Stimulated activated CD4-positive, alpha-beta T cell treated with anti-CD3 and anti-CD28 coated beads, Interleukin-12 subunit alpha, Interleukin-12 subunit beta, amount 100 ng/mL, for 4 hours (primary cell): Measurements from ENCODE around the gene TMED4.
"Not testable (repeated sequence)": the region's sequence is repeated elsewhere in the genome, so short reads cannot be mapped to it uniquely, and the experiment has no call there.

Source experiments
- DNase-seq: peaks from one replicate; pipeline ENCODE4 v3.0.0-alpha.2; 2020

Gene TMED4

GRCh38 chr7:44568771-44569560, 13.1 kb downstream of the TMED4 start:
- no peak for DNase-seq

GRCh38 chr7:44567884-44568283, 14.1 kb downstream of the TMED4 start:
- DNase-seq: no peak

- DNase-seq: no peak
Measured at GRCh38 chr7:44566680-44567079, 15.4 kb downstream of the TMED4 start.

DNA sequence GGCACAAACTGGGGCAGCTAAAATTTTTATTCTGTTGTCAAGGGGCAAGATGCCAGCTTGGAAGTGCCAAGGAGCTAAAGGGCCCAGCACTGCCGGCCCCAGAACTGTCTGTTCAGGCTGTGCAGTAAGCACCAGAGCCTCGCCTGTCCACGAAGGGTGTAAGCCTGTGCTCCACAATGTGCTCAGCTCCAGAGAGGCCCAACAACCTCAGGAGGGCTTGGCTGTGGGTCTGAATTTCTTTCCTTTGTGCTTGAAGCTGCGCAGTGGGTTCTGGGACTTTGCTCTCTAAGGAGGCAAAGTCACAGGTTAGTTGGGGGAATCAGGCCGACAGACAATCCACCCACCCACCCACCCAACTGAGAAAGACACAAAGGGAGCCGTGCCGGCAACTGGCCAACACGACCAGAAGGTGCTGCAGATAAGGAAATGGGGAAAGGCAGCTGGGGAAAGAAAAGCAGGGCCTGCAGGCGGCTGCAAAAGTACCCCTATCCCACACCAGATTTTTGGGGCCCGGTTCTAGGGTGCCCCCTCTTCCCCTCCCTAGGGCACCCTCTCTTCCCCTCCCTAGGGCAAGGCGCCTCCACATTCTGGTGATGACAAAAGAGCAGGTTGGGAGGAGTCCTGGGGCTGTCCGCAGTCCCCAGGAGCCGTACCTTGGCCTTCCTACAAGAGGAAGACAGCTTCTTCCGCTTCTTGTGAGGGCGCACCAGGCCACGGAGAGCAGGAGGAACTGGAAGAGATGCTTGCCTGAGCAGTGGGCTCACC, 16.1 kb downstream of the TMED4 start:
- no peak for DNase-seq

- peak; percentile 60 for DNase-seq
Measured at GRCh38 chr7:44565097-44565794, 16.8 kb downstream of the TMED4 start.

GRCh38 chr7:44564606-44565005, 17.4 kb downstream of the TMED4 start:
- DNase-seq: no peak

DNA sequence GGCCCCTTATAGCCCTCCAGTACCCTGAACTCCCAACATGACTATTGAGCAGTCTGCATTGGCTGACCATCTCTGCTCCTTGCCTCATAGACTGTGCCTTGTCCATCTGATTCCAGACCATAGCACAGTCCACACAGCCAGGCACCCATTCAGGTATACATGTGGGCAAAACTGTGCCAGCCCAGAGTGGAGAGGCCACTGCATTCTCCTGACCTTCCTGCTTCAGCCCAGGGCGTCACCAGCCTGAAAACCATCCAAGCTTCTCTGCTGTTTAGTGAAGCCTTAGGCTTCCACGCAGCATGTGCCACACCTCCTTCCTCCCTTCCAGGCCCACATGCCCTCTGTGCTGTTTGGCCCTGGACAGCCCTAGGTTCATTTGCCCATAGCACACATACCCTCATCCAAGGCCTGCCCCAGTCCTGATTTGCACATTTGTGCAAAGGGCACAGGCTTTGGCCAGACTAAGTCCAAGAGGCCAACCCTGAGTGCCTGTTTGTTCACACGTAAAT, 18.8 kb downstream of the TMED4 start:
- DNase-seq: no peak

GRCh38 chr7:44562622-44562962, 19.4 kb downstream of the TMED4 start:
- not testable (repeated sequence) for DNase-seq

GRCh38 chr7:44561962-44562621, 19.9 kb downstream of the TMED4 start:
- DNase-seq: no peak

GRCh38 chr7:44561481-44561880, 20.6 kb downstream of the TMED4 start:
- DNase-seq: no peak

DNA sequence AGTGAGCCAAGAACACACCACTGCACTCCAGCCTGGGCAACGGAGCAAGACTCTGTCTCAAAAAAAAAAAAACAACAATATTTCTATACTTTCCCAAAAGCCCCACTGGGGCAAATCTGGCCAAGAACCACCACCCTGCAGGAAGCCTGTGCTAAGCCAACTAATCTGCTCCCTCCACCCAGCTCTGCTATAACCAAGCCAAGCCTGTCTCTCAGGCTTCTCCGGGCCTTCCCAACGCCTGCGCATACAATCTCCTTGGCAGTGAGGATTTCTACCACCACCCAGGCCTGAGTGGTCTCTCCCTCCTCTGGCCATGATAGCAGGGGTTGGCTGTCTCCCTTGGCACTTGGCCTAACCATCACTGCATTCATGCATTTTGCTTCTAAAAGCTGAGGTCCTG, 22.5 kb downstream of the TMED4 start:
- no peak for DNase-seq

DNA sequence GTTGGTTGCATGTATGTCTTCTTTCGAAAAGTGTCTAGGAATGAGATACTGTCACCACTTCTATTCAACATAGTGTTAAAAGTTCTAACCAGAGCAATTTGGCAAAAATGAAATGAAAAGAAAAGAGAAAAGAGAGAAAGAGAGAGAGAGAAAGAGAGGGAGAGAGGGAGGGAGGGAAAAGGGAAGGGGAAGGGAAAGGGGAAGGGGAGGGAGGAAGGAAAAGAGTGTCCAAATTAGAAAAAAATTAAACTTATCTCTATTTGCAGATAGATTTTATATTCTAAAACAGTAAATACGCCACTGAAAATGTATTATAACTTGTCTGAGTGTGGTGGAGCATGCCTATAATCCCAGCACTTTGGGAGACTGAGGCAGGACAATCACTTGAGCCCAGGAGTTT, 24.5 kb downstream of the TMED4 start:
- DNase-seq: no peak

- no peak for DNase-seq
Measured at GRCh38 chr7:44555350-44555749, 26.7 kb downstream of the TMED4 start.

DNA sequence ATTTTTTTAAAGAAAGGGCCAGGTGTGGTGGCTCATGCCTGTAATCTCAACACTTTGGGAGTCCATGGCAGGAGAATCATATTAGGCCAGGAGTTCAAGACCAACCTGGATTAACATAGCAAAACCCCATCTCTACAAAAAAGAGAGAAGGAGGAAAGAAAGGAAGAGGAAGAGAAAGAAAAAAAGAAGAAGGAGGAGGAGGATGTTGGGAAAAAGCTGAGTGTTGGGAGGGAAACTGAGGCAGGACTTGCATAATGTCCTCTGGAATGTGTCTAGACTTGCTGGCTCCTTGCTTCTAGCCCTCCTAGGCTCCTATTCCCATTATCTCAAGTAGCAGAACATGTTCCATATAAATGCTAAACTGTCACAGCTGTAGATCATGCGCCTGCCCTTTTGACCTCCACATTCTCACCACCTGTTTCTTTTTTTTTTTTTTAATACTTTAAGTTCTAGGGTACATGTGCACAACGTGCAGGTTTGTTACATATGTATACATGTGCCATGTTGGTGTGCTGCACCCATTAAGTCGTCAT, 29.5 kb downstream of the TMED4 start:
- DNase-seq: not testable (repeated sequence)

DNA sequence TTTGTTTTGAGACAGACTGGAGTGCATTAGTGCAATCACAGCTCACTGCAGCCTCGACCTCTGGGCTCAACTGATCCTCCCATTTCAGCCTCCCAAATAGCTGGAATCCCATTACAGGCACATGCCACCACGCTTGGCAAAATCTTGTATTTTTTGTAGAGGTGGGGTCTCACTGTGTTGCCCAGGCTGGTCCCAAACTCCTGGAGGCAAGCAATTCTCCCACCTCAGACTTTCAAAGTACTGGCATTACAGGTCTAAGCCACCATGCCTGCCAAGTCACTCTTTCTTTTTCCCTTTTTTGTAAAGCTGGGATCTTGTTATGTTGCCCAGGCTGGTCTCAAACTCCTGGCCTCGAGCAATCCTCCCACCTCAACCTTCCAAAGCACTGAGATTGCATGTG, 32.6 kb downstream of the TMED4 start:
- DNase-seq: no peak

GRCh38 chr7:44548893-44549292, 33.1 kb downstream of the TMED4 start:
- DNase-seq: no peak

DNA sequence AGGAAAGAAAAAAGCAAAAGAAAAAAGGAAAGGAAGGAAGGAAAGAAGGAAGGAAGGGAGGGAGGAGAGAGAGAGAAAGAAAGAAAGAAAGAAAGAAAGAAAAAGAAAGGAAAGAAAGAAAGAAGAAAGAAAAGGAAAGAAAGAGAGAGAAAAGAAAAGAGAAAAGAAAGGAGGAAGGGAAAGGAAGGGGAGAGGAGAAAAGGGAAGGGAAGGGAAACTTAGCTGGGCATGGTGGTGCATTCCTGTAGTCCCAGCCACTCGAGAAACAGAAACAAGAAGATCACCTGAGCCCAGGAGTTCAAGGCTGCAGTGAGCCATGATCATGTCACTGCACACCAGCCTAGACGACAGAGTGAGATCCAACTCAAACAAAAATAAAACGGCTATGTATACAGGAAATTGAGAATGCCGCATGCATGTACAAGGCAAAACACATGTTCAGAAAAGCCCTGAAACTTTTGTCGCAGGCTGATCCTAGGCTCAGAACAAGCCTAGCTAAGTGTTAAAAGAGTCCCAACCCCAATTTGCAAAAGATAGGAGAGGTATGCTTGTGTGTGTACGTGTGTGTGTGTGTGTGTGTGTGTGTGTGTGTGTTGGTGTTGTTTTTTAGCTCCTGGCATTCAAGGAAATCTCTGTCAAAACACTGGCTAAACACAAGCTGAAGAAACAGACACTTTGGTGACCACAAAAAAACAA, 34.3 kb downstream of the TMED4 start:
- no peak for DNase-seq

- no peak for DNase-seq
Measured at GRCh38 chr7:44541876-44542610, 40.0 kb downstream of the TMED4 start.

- DNase-seq: no peak
Measured at GRCh38 chr7:44541028-44541869, 40.8 kb downstream of the TMED4 start, which contains the start of gene NPC1L1. TSS of gene NPC1L1 (minus strand) at chr7:44541330. CDS start at chr7:44541259, 71 bp downstream.

- no peak for DNase-seq
Measured at GRCh38 chr7:44540592-44541027, 41.4 kb downstream of the TMED4 start.
